K562 (cell line): ENCODE results near the gene PCSK5.

Source experiments
- KDM2B ChIP-seq: fragments of 250-450 bp; sonication (Bioruptor Pico); IDR thresholded peaks from 2 replicates; pipeline ENCODE4 v1.8.0; 2021; ENCODE audit warnings: mild to moderate bottlenecking, moderate library complexity
- POLR2AphosphoS5 ChIP-seq: IDR thresholded peaks from 2 replicates; pipeline ENCODE4 v1.6.1; 2011; ENCODE audit warnings: mild to moderate bottlenecking, low read depth, low read length, moderate library complexity; ENCODE audit not compliant: control insufficient read depth, insufficient read depth
- XRCC5 ChIP-seq: fragments of 200-400 bp; formaldehyde crosslinking; IDR thresholded peaks from 2 replicates; pipeline ENCODE4 v1.6.1; 2017; ENCODE audit warnings: low read depth, mild to moderate bottlenecking, low read length
- ZEB2 ChIP-seq: fragments of 450-650 bp; IDR thresholded peaks from 2 replicates; pipeline ENCODE4 v1.6.1; 2016

DNA sequence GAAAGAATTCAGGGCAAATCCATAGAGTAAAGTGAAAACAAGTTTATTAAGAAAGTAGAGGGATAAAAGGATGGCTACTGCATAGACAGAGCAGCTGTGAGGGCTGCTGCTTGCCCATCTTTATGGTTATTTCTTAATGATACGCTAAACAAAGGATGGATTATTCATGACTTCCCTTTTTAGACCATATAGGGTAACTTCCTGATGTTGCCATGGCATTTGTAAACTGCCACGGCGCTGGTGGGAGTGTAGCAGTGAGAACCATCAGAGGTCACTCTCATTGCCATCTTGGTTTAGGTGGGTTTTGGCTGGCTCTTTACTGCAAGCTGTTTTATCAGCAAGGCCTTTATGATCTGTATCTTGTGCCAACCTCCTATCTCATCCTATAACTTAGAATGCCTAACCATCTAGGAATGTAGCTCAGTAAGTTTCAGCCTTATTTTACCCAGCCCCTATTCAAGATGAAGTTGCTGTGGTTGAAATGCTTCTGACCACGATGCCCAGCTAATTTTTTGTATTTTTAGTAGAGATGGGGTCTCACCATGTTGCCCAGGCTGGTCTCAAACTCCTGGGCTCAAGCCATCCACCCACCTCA, 461.6 kb downstream of the PCSK5 start:
- TF ChIP-seq POLR2AphosphoS5 = no peak
- no peak for TF ChIP-seq ZEB2
- no peak for TF ChIP-seq XRCC5
- no peak for TF ChIP-seq KDM2B (CRISPR knock-in tag)
